HG03439 (cell line): ENCODE results near the gene ITFG1.
"Not testable (repeated sequence)": the region's sequence is repeated elsewhere in the genome, so short reads cannot be mapped to it uniquely, and the experiment has no call there.

Source experiments
- ATAC-seq: cut with Tn5 transposase; IDR thresholded peaks from one replicate; pipeline ENCODE4 v1.9.1; 2021; ENCODE audit warnings: mild to moderate bottlenecking, moderate library complexity; ENCODE audit not compliant: unreplicated experiment

Gene ITFG1

GRCh38 chr16:47475786-47476185 is 14.9 kb upstream of the ITFG1 start:
- ATAC-seq: no peak

- ATAC-seq: no peak
Observed at GRCh38 chr16:47473792-47474191, 12.9 kb upstream of the ITFG1 start.

GRCh38 chr16:47473004-47473403 is 12.1 kb upstream of the ITFG1 start:
- ATAC-seq: not testable (repeated sequence)

- no peak for ATAC-seq
Observed at GRCh38 chr16:47470810-47471209, 9.9 kb upstream of the ITFG1 start.

- ATAC-seq: no peak
Observed at GRCh38 chr16:47470211-47470610, 9.3 kb upstream of the ITFG1 start.

GRCh38 chr16:47469227-47469626 is 8.4 kb upstream of the ITFG1 start:
- no peak for ATAC-seq

- not testable (repeated sequence) for ATAC-seq
Observed at GRCh38 chr16:47468070-47468689, 7.3 kb upstream of the ITFG1 start.

GRCh38 chr16:47467501-47467900 is 6.6 kb upstream of the ITFG1 start:
- ATAC-seq: no peak

- ATAC-seq: no peak
Observed at GRCh38 chr16:47465919-47466630, 5.2 kb upstream of the ITFG1 start.

GRCh38 chr16:47463771-47464624 is 3.1 kb upstream of the ITFG1 start:
- no peak for ATAC-seq

- no peak for ATAC-seq
Observed at GRCh38 chr16:47461598-47462266, 869 bp upstream of the ITFG1 start.

- ATAC-seq: no peak
Observed at GRCh38 chr16:47460359-47460710, 528 bp downstream of the ITFG1 start.

- no peak for ATAC-seq
Observed at GRCh38 chr16:47459603-47460002, 1.3 kb downstream of the ITFG1 start.

- no peak for ATAC-seq
Observed at GRCh38 chr16:47458331-47458730, 2.5 kb downstream of the ITFG1 start.

- no peak for ATAC-seq
Observed at GRCh38 chr16:47449788-47450187, 11.1 kb downstream of the ITFG1 start.

- no peak for ATAC-seq
Observed at GRCh38 chr16:47448830-47449575, 11.9 kb downstream of the ITFG1 start.

- ATAC-seq: no peak
Observed at GRCh38 chr16:47446431-47446830, 14.4 kb downstream of the ITFG1 start.

GRCh38 chr16:47442884-47443283 is 18.0 kb downstream of the ITFG1 start:
- not testable (repeated sequence) for ATAC-seq

GRCh38 chr16:47440066-47440465 is 20.8 kb downstream of the ITFG1 start:
- not testable (repeated sequence) for ATAC-seq

GRCh38 chr16:47434274-47434673 is 26.6 kb downstream of the ITFG1 start:
- ATAC-seq: not testable (repeated sequence)

GRCh38 chr16:47431960-47432359 is 28.9 kb downstream of the ITFG1 start:
- ATAC-seq: no peak
